ENCODE data around the gene MPPED2.

Gene MPPED2

GRCh38 chr11:30527566-30527965 lies 58.6 kb downstream of the MPPED2 start:
- no peak for DNase-seq (ENCODE audit: low read depth in 2 of 2)

- DNase-seq (ENCODE audit: low read depth in 2 of 2): no peak
Observed at GRCh38 chr11:30526558-30526957, 59.6 kb downstream of the MPPED2 start.

GRCh38 chr11:30522536-30523243 lies 63.5 kb downstream of the MPPED2 start:
- DNase-seq (ENCODE audit: low read depth in 2 of 2): no peak

GRCh38 chr11:30521297-30522071 lies 64.7 kb downstream of the MPPED2 start:
- no peak for DNase-seq (ENCODE audit: low read depth in 2 of 2)

GRCh38 chr11:30513087-30513486 lies 73.1 kb downstream of the MPPED2 start:
- no peak for DNase-seq (ENCODE audit: low read depth in 2 of 2)

- no peak for DNase-seq (ENCODE audit: low read depth in 2 of 2)
Observed at GRCh38 chr11:30511408-30511807, 74.7 kb downstream of the MPPED2 start.

- DNase-seq (ENCODE audit: low read depth in 2 of 2): no peak
Observed at GRCh38 chr11:30510750-30511149, 75.4 kb downstream of the MPPED2 start.

GRCh38 chr11:30509364-30509763 lies 76.8 kb downstream of the MPPED2 start:
- DNase-seq (ENCODE audit: low read depth in 2 of 2): no peak

GRCh38 chr11:30508594-30508993 lies 77.6 kb downstream of the MPPED2 start:
- DNase-seq (ENCODE audit: low read depth in 2 of 2): no peak

GRCh38 chr11:30505603-30506002 lies 80.5 kb downstream of the MPPED2 start:
- DNase-seq (ENCODE audit: low read depth in 2 of 2): no peak

- DNase-seq (ENCODE audit: low read depth in 2 of 2): no peak
Observed at GRCh38 chr11:30504468-30504867, 81.7 kb downstream of the MPPED2 start.

GRCh38 chr11:30503156-30503555 lies 83.0 kb downstream of the MPPED2 start:
- DNase-seq (ENCODE audit: low read depth in 2 of 2): no peak

GRCh38 chr11:30502305-30502704 lies 83.8 kb downstream of the MPPED2 start:
- no peak for DNase-seq (ENCODE audit: low read depth in 2 of 2)

GRCh38 chr11:30501744-30502143 lies 84.4 kb downstream of the MPPED2 start:
- no peak for DNase-seq (ENCODE audit: low read depth in 2 of 2)

GRCh38 chr11:30499940-30500339 lies 86.2 kb downstream of the MPPED2 start:
- DNase-seq (ENCODE audit: low read depth in 2 of 2): no peak

GRCh38 chr11:30497600-30497999 lies 88.6 kb downstream of the MPPED2 start:
- no peak for DNase-seq (ENCODE audit: low read depth in 2 of 2)

GRCh38 chr11:30496935-30497334 lies 89.2 kb downstream of the MPPED2 start:
- DNase-seq (ENCODE audit: low read depth in 2 of 2): no peak

- no peak for DNase-seq (ENCODE audit: low read depth in 2 of 2)
Observed at GRCh38 chr11:30495437-30495836, 90.7 kb downstream of the MPPED2 start.

GRCh38 chr11:30489511-30489910 lies 96.6 kb downstream of the MPPED2 start:
- no peak for DNase-seq (ENCODE audit: low read depth in 2 of 2)

GRCh38 chr11:30489076-30489475 lies 97.1 kb downstream of the MPPED2 start:
- DNase-seq (ENCODE audit: low read depth in 2 of 2): no peak

GRCh38 chr11:30488304-30488998 lies 97.7 kb downstream of the MPPED2 start:
- no peak for DNase-seq (ENCODE audit: low read depth in 2 of 2)

GRCh38 chr11:30487200-30487898 lies 98.8 kb downstream of the MPPED2 start:
- DNase-seq (ENCODE audit: low read depth in 2 of 2): no peak
